ENCODE measurements around the gene METAP2. TPM values are rescaled to one million over a fixed set of nuclear protein-coding genes. Genes with fewer than 3 reads are reported as not detected.

METAP2 gene
- polyA plus RNA-seq, 1 of the 3 experiments (the other 2 are of a cell fraction), result 35.8 TPM

- H3K9ac ChIP-seq, result no peak overlapping the region
- no peaks in the 10 kb centered on the region for H4K20me1 ChIP-seq (ENCODE audit: insufficient read depth)
- no peaks in the 10 kb centered on the region for H3K36me3 ChIP-seq (replicated peaks in 1 of 2; ENCODE audit: control insufficient read depth in 1 of 2, insufficient read depth in 2 of 2, low read length in 1 of 2)
- H3F3A ChIP-seq (replicated peaks; ENCODE audit: insufficient read depth), result no peaks in the 10 kb centered on the region
- H3K9me3 ChIP-seq, result no peaks in the 10 kb centered on the region
- CTCF ChIA-PET, result no interaction called here
- TF ChIP-seq MEF2A (IDR thresholded peaks at IDR 0.05; ENCODE audit: borderline replicate concordance, low read depth), result no peak
- no peak for TF ChIP-seq SIN3A (IDR thresholded peaks at IDR 0.05; ENCODE audit: borderline replicate concordance, low read depth, low read length)
- TF ChIP-seq RAD21 (IDR thresholded peaks at IDR 0.05; ENCODE audit: low read length), result no peak
- TF ChIP-seq JUND (IDR thresholded peaks at IDR 0.05), result no peak
- TF ChIP-seq FOSL2 (IDR thresholded peaks at IDR 0.05; ENCODE audit: borderline replicate concordance, low read depth), result no peak
- no peak for TF ChIP-seq REST (IDR thresholded peaks at IDR 0.05; ENCODE audit: low read depth, low read length)
- H3K27ac ChIP-seq (ENCODE audit: low read depth in 2 of 2, low read length in 1 of 2), result no peak overlapping the region
- DNase-seq, result no peak
- no peak overlapping the region for H3K4me2 ChIP-seq
- H3K9me2 ChIP-seq, result no peaks in the 10 kb centered on the region
- H2AFZ ChIP-seq (ENCODE audit: low read depth), result no peak overlapping the region
- H3K79me2 ChIP-seq (ENCODE audit: insufficient read depth), result no peaks in the 10 kb centered on the region
- 48% methylated on average over 3 of the region's 3 CpGs for WGBS (ENCODE audit: low lambda C conversion rate)
- POLR2A ChIA-PET, result no interaction called here
- H3K4me3 ChIP-seq (ENCODE audit: low read depth in 2 of 2, low read length in 1 of 2), result no peak overlapping the region
- no peaks in the 10 kb centered on the region for H3K27me3 ChIP-seq (ENCODE audit: insufficient read depth)
- no peaks in the 10 kb centered on the region for H3K4me1 ChIP-seq (ENCODE audit: control insufficient read depth in 1 of 2, insufficient read depth in 2 of 2, low read depth in 1 of 2, low read length in 1 of 2)
Measured at GRCh38 chr12:95435355-95435754, 38.6 kb upstream of the METAP2 start.

- Histone ChIP-seq H2AFZ (ENCODE audit: low read depth) (no peak overlapping the region), H3K27me3 (ENCODE audit: insufficient read depth) (no peaks in the 10 kb centered on the region; the same call in 1 of the 2 replicates), H3K9me2 (no peaks in the 10 kb centered on the region), H3K9ac (no peak overlapping the region), H3K9me3 (no peaks in the 10 kb centered on the region), H3K4me2 (no peak overlapping the region), H4K20me1 (ENCODE audit: insufficient read depth) (no peaks in the 10 kb centered on the region), H3F3A (replicated peaks; ENCODE audit: insufficient read depth) (no peaks in the 10 kb centered on the region), H3K36me3 (replicated peaks in 1 of 2; ENCODE audit: control insufficient read depth in 1 of 2, insufficient read depth in 2 of 2, low read length in 1 of 2) (no peaks in the 10 kb centered on the region), H3K4me3 (ENCODE audit: low read depth in 2 of 2, low read length in 1 of 2) (no peak overlapping the region), H3K4me1 (ENCODE audit: control insufficient read depth in 1 of 2, insufficient read depth in 2 of 2, low read depth in 1 of 2, low read length in 1 of 2) (no peaks in the 10 kb centered on the region), H3K79me2 (ENCODE audit: insufficient read depth) (no peaks in the 10 kb centered on the region), H3K27ac (ENCODE audit: low read depth in 2 of 2, low read length in 1 of 2) (no peak overlapping the region)
- no peak for DNase-seq
- WGBS (ENCODE audit: low lambda C conversion rate), result 43% methylated on average over 2 of the region's 2 CpGs
- POLR2A ChIA-PET, result no interaction called here
- CTCF ChIA-PET, result interaction anchor here (1.8 kb wide), 1 partner anchor 15 kb away, joined by 4 read pairs; no protein-coding TSS in a partner anchor
- TF ChIP-seq TEAD4 (IDR thresholded peaks at IDR 0.05; ENCODE audit: borderline replicate concordance, insufficient read depth), result no peak
- TF ChIP-seq ZBTB33 (IDR thresholded peaks at IDR 0.05; ENCODE audit: borderline replicate concordance, low read depth), result no peak
- TF ChIP-seq YY1 (IDR thresholded peaks at IDR 0.05; ENCODE audit: low read depth), result no peak
- TF ChIP-seq RXRA (IDR thresholded peaks at IDR 0.05; ENCODE audit: borderline replicate concordance, low read depth), result no peak
- TF ChIP-seq USF2 (IDR thresholded peaks at IDR 0.05; ENCODE audit: borderline replicate concordance, low read depth, low read length), result no peak
- no peak for TF ChIP-seq RAD21 (IDR thresholded peaks at IDR 0.05; ENCODE audit: low read length)
- no peak for TF ChIP-seq NRF1 (IDR thresholded peaks at IDR 0.05; ENCODE audit: low read depth, low read length)
- TF ChIP-seq RCOR1 (IDR thresholded peaks at IDR 0.05; ENCODE audit: low read length), result no peak
- TF ChIP-seq PBX3 (IDR thresholded peaks at IDR 0.05), result no peak
- no peak for TF ChIP-seq TAF1 (IDR thresholded peaks at IDR 0.05; ENCODE audit: borderline replicate concordance, low read depth, low read length)
- TF ChIP-seq SIN3A (IDR thresholded peaks at IDR 0.05; ENCODE audit: borderline replicate concordance, low read depth, low read length), result no peak
- TF ChIP-seq FOXJ3 (CRISPR knock-in tag; IDR thresholded peaks at IDR 0.05), result no peak
- no peak for TF ChIP-seq EP300 (IDR thresholded peaks at IDR 0.05; ENCODE audit: borderline replicate concordance in 1 of 2, low read depth in 1 of 2, low read length in 1 of 2)
- no peak for TF ChIP-seq CHD2 (IDR thresholded peaks at IDR 0.05; ENCODE audit: low read length, partially characterized antibody)
Measured at GRCh38 chr12:95437565-95437964, 36.4 kb upstream of the METAP2 start.

All from SK-N-SH (cell line).